Upper lobe of left lung (tissue), 4 donors: ENCODE results near the gene AXIN1.

Experiments
- CTCF ChIP-seq, 6 experiments: fragments of 450-650 bp in 4 of 6; fragments of 200-600 bp in 2 of 6; sonication (generic) in 2 of 6; IDR thresholded peaks; one replicate each; pipeline ENCODE4 v1.5.1; 2016 to 2019; ENCODE audit warnings: antibody characterized with exemption in 6 of 6
- EP300 ChIP-seq, 4 donors: sonication (generic); formaldehyde crosslinking; IDR thresholded peaks; one replicate each; pipeline ENCODE4 v1.5.1; 2017; ENCODE audit warnings: antibody characterized with exemption in 4 of 4, control low read depth in 2 of 4

GRCh38 chr16:265002-265529 is 87.5 kb downstream of the AXIN1 start:
- no peak for TF ChIP-seq EP300 (IDR thresholded peaks at IDR 0.05)
- TF ChIP-seq CTCF (IDR thresholded peaks at IDR 0.05) = no peak
